Mucosa of rectum (tissue), 2 donors: ENCODE measurements around the gene ARSJ.
A peak's percentile ranks its signal among the peaks of the same experiment; 100 is the strongest.
"Not testable (repeated sequence)": the region's sequence is repeated elsewhere in the genome, so short reads cannot be mapped to it uniquely, and the experiment has no call there.

ENCODE experiments used
- H3K27ac ChIP-seq, 2 donors: one replicate each; pipeline ENCODE4 v1.7.0; 2013; ENCODE audit warnings: inconsistent platforms in 2 of 2, low read depth in 2 of 2, low read length in 2 of 2
- H3K27me3 ChIP-seq, 2 donors: one replicate each; pipeline ENCODE4 v1.7.0; 2013; ENCODE audit warnings: low read length in 2 of 2; ENCODE audit not compliant: control insufficient read depth in 2 of 2, insufficient read depth in 2 of 2
- H3K36me3 ChIP-seq, 2 donors: one replicate each; pipeline ENCODE4 v1.7.0; 2013; ENCODE audit warnings: low read length in 2 of 2; ENCODE audit not compliant: control insufficient read depth in 2 of 2, insufficient read depth in 2 of 2
- H3K4me1 ChIP-seq, 2 donors: one replicate each; pipeline ENCODE4 v1.7.0; 2013; ENCODE audit warnings: low read length in 2 of 2, mild to moderate bottlenecking in 1 of 2; ENCODE audit not compliant: control insufficient read depth in 2 of 2, insufficient read depth in 2 of 2
- H3K4me3 ChIP-seq, 2 donors: one replicate each; pipeline ENCODE4 v1.7.0; 2013; ENCODE audit warnings: low read length in 2 of 2
- H3K9ac ChIP-seq, 2 donors: one replicate each; pipeline ENCODE4 v1.7.0; 2013; ENCODE audit warnings: low read length in 2 of 2, low read depth in 1 of 2, mild to moderate bottlenecking in 1 of 2
- H3K9me3 ChIP-seq, 2 donors: one replicate each; pipeline ENCODE4 v1.7.0; 2013; ENCODE audit warnings: low read length in 2 of 2; ENCODE audit not compliant: control insufficient read depth in 2 of 2
- donor health status: healthy.
- donor health status: Normal muscosa, but diverticular disease.

The ARSJ gene

GRCh38 chr4:114015444-114015899 lies 36.0 kb upstream of the ARSJ start:
- no peak overlapping the region for H3K27ac ChIP-seq
- H3K4me3 ChIP-seq, result no peak overlapping the region
- H3K9me3 ChIP-seq, result no peaks in the 10 kb centered on the region
- H3K9ac ChIP-seq, result no peak overlapping the region
- H3K4me1 ChIP-seq, result no peaks in the 10 kb centered on the region
- H3K36me3 ChIP-seq, result no peaks in the 10 kb centered on the region
- H3K27me3 ChIP-seq, result no peaks in the 10 kb centered on the region

- H3K27ac ChIP-seq, H3K9ac ChIP-seq, H3K36me3 ChIP-seq, H3K9me3 ChIP-seq, H3K27me3 ChIP-seq, H3K4me1 ChIP-seq, H3K4me3 ChIP-seq: not testable (repeated sequence)
Measured at GRCh38 chr4:114013201-114013600, 33.8 kb upstream of the ARSJ start.

GRCh38 chr4:114012749-114013148 lies 33.3 kb upstream of the ARSJ start:
- Histone ChIP-seq H3K36me3 (no peaks in the 10 kb centered on the region), H3K9ac (no peak overlapping the region), H3K4me3 (no peak overlapping the region), H3K27me3 (no peaks in the 10 kb centered on the region), H3K27ac (no peak overlapping the region), H3K4me1 (no peaks in the 10 kb centered on the region), H3K9me3 (no peaks in the 10 kb centered on the region)

GRCh38 chr4:114005569-114006442 lies 26.4 kb upstream of the ARSJ start:
- Histone ChIP-seq H3K9ac (no peak overlapping the region), H3K27ac (no peak overlapping the region), H3K4me1 (peaks cover 0 to 6% of the 10 kb centered on the region in 2 donors), H3K36me3 (no peaks in the 10 kb centered on the region), H3K4me3 (no peak overlapping the region), H3K27me3 (no peaks in the 10 kb centered on the region), H3K9me3 (no peaks in the 10 kb centered on the region)

GRCh38 chr4:114004483-114005226 lies 25.2 kb upstream of the ARSJ start:
- H3K36me3 ChIP-seq, H3K4me3 ChIP-seq, H3K9me3 ChIP-seq, H3K9ac ChIP-seq, H3K27ac ChIP-seq, H3K4me1 ChIP-seq, H3K27me3 ChIP-seq: not testable (repeated sequence)

GRCh38 chr4:113998531-113998930 lies 19.1 kb upstream of the ARSJ start:
- Histone ChIP-seq H3K4me3 (no peak overlapping the region), H3K4me1 (peaks cover 3 to 7% of the 10 kb centered on the region in 2 donors)

GRCh38 chr4:113998079-113998478 lies 18.6 kb upstream of the ARSJ start:
- Histone ChIP-seq H3K27ac (peak overlapping the region; percentile 53 to 68), H3K36me3 (no peaks in the 10 kb centered on the region), H3K9me3 (no peaks in the 10 kb centered on the region), H3K4me3 (no peak overlapping the region), H3K27me3 (no peaks in the 10 kb centered on the region), H3K4me1 (peaks cover 3 to 7% of the 10 kb centered on the region in 2 donors), H3K9ac (no peak overlapping the region)

More at GRCh38 chr4:113998531-113998930, 19.1 kb upstream of the ARSJ start:
- Histone ChIP-seq H3K36me3 (no peaks in the 10 kb centered on the region), H3K27ac (peak overlapping the region in 1 of 2 donors; percentile 68), H3K9ac (no peak overlapping the region), H3K27me3 (no peaks in the 10 kb centered on the region), H3K9me3 (no peaks in the 10 kb centered on the region)

GRCh38 chr4:113997206-113997605 lies 17.8 kb upstream of the ARSJ start:
- H3K27me3 ChIP-seq, result no peaks in the 10 kb centered on the region
- peaks cover 3 to 7% of the 10 kb centered on the region in 2 donors for H3K4me1 ChIP-seq
- peak overlapping the region in 1 of 2 donors; percentile 68 for H3K27ac ChIP-seq
- no peak overlapping the region for H3K4me3 ChIP-seq
- no peaks in the 10 kb centered on the region for H3K9me3 ChIP-seq
- no peaks in the 10 kb centered on the region for H3K36me3 ChIP-seq
- no peak overlapping the region for H3K9ac ChIP-seq

- no peak overlapping the region for H3K4me3 ChIP-seq
- H3K27me3 ChIP-seq, result no peaks in the 10 kb centered on the region
Measured at GRCh38 chr4:113996599-113997177, 17.2 kb upstream of the ARSJ start.

GRCh38 chr4:113993887-113994286 lies 14.4 kb upstream of the ARSJ start:
- H3K36me3 ChIP-seq, result no peaks in the 10 kb centered on the region

More at GRCh38 chr4:113996599-113997177, 17.2 kb upstream of the ARSJ start:
- Histone ChIP-seq H3K9ac (no peak overlapping the region), H3K27ac (no peak overlapping the region), H3K4me1 (peaks cover 3 to 7% of the 10 kb centered on the region in 2 donors), H3K9me3 (no peaks in the 10 kb centered on the region), H3K36me3 (no peaks in the 10 kb centered on the region)

More at GRCh38 chr4:113993887-113994286, 14.4 kb upstream of the ARSJ start:
- Histone ChIP-seq H3K4me1 (peaks cover 3 to 7% of the 10 kb centered on the region in 2 donors), H3K9ac (no peak overlapping the region), H3K4me3 (no peak overlapping the region), H3K27ac (no peak overlapping the region), H3K9me3 (no peaks in the 10 kb centered on the region), H3K27me3 (no peaks in the 10 kb centered on the region)
